Measurements from ENCODE around the gene JUNB.
A peak's percentile ranks its signal among the peaks of the same experiment; 100 is the strongest.
"Not testable (repeated sequence)": the region's sequence is repeated elsewhere in the genome, so short reads cannot be mapped to it uniquely, and the experiment has no call there.

JUNB gene

GRCh38 chr19:12794971-12795381 lies 3.7 kb downstream of the JUNB start:
- DNase-seq (ENCODE audit: low spot score): no peak
- TF ChIP-seq, protein P1, sequence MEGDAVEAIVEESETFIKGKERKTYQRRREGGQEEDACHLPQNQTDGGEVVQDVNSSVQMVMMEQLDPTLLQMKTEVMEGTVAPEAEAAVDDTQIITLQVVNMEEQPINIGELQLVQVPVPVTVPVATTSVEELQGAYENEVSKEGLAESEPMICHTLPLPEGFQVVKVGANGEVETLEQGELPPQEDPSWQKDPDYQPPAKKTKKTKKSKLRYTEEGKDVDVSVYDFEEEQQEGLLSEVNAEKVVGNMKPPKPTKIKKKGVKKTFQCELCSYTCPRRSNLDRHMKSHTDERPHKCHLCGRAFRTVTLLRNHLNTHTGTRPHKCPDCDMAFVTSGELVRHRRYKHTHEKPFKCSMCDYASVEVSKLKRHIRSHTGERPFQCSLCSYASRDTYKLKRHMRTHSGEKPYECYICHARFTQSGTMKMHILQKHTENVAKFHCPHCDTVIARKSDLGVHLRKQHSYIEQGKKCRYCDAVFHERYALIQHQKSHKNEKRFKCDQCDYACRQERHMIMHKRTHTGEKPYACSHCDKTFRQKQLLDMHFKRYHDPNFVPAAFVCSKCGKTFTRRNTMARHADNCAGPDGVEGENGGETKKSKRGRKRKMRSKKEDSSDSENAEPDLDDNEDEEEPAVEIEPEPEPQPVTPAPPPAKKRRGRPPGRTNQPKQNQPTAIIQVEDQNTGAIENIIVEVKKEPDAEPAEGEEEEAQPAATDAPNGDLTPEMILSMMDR (IDR thresholded peaks at IDR 0.05; ENCODE audit: extremely low read depth, missing control alignments): no peak

- peak; percentile 74 for DNase-seq (ENCODE audit: low spot score)
- TF ChIP-seq, protein P1 (IDR thresholded peaks at IDR 0.05; ENCODE audit: extremely low read depth, missing control alignments): peak; percentile 95
Observed at GRCh38 chr19:12796146-12797071, 5.1 kb downstream of the JUNB start.

DNA sequence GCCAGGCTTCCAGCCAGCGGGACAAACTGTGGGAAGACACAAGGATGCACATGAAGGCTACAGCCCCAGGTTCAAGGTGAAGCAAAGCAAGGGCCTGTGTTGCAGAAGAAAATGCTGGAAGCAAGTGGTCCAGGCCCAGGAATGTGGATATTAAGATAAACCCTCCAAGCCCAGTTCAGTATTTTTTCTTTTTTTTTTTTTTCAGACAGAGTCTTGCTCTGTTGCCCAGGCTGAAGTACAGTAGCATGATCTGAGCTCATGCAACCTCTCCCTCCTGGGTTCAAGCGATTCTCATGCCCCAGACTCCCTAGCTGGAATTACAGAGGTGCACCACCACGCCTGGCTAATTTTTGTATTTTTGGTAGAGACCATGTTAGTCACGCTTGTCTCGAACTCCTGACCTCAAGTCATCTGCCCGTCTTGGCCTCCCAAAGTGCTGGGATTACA lies 5.9 kb downstream of the JUNB start:
- TF ChIP-seq, protein P1 (IDR thresholded peaks at IDR 0.05; ENCODE audit: extremely low read depth, missing control alignments): no peak

DNA sequence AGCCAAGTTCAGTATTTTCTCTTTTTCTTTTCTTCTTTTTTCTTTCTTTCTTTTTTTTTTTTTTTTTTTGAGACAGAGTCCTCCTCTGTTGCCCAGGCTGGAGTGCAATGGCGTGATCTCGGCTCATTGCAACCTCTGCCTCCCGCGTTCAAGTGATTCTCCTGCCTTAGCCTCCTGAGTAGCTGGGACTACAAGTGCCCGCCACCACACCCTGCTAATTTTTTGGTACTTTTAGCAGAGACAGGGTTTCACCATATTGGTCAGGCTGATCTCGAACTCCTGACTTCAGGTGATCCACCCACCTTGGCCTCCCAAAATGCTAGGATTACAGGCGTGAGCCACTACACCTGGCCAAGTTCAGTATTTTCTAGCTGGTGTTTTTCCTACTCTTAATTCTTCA lies 6.3 kb downstream of the JUNB start:
- not testable (repeated sequence) for DNase-seq (ENCODE audit: low spot score)

More for the DNA sequence above, 5.9 kb downstream of the JUNB start:
- no peak for DNase-seq (ENCODE audit: low spot score)

DNA sequence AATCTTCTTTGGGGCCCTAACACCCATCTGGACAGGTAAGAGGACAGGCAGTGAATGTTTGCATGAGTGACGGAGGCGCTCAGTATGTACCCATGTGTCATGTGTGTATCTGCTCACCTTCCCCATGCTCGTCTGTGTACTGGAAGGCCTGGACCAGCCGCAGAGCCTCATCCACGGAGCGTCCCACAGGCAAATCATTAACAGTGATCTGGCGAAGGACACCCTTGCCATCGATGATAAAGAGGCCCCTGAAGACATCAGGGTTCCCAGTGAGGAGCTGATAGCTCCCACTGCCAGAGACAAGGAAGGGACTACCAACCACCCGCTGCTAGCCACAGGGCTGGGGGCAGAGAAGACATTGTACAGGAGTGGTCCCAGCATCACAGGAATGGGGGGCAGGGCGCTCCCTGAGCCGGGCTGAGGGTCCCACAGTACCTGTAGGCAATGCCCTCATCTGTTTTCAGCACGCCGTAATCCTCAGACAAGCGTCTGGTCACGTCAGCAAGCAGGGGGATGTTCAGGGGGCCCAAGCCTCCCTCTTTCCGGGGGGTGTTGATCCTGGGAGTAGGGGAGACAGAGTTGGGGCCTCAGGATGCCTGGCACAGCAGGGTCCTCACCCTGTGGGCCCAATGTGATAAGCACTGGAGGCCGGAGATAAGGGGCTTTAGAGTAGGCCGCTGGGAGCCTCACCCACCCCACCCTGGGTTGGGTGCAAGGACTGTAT lies 8.6 kb downstream of the JUNB start:
- DNase-seq (ENCODE audit: low spot score): no peak
- TF ChIP-seq, protein P1 (IDR thresholded peaks at IDR 0.05; ENCODE audit: extremely low read depth, missing control alignments): no peak

- TF ChIP-seq, protein P1 (IDR thresholded peaks at IDR 0.05; ENCODE audit: extremely low read depth, missing control alignments): no peak
Observed at GRCh38 chr19:12800466-12800770, 9.1 kb downstream of the JUNB start.

GRCh38 chr19:12800923-12801465 lies 9.7 kb downstream of the JUNB start:
- TF ChIP-seq, protein P1 (IDR thresholded peaks at IDR 0.05; ENCODE audit: extremely low read depth, missing control alignments): no peak
- no peak for DNase-seq (ENCODE audit: low spot score)

More at GRCh38 chr19:12800466-12800770, 9.1 kb downstream of the JUNB start:
- no peak for DNase-seq (ENCODE audit: low spot score)
